Heart left ventricle (tissue), 16 donors: ENCODE results near the gene SUN1. TPM values are rescaled to one million over a fixed set of nuclear protein-coding genes. Genes with fewer than 3 reads are reported as not detected.
"Not testable (repeated sequence)": the region's sequence is repeated elsewhere in the genome, so short reads cannot be mapped to it uniquely, and the experiment has no call there.

ENCODE experiments used
- ATAC-seq, 4 donors: fragments of 200-7000 bp; cut with Tn5 transposase; one replicate each; pipeline ENCODE4 v1.9.1; 2020 to 2022; ENCODE audit warnings: moderate library complexity in 4 of 4, mild to moderate bottlenecking in 3 of 4, moderate number of reproducible peaks in 1 of 4
- DNase-seq, 5 donors: peaks; one replicate each; pipeline ENCODE4 v3.0.0-alpha.2; 2020
- H3K27ac ChIP-seq, 12 donors: fragments of 200-600 bp; sonication (generic) in 4 of 12; one replicate each; pipeline versions ENCODE4 v1.5.0 to v1.8.0; 2016 to 2022; ENCODE audit warnings: mild to moderate bottlenecking in 2 of 12
- H3K27me3 ChIP-seq, 9 donors: fragments of 200-600 bp; sonication (generic) in 2 of 9; one replicate each; pipeline versions ENCODE4 v1.5.1 to v1.8.0; 2016 to 2022; ENCODE audit warnings: mild to moderate bottlenecking in 3 of 9
- H3K36me3 ChIP-seq, 9 donors: fragments of 200-600 bp; sonication (generic) in 2 of 9; one replicate each; pipeline versions ENCODE4 v1.5.0 to v1.8.0; 2018 to 2022; ENCODE audit warnings: mild to moderate bottlenecking in 2 of 9
- H3K4me1 ChIP-seq, 12 donors: fragments of 200-600 bp; sonication (generic) in 4 of 12; one replicate each; pipeline versions ENCODE4 v1.5.0 to v1.8.0; 2016 to 2022; ENCODE audit warnings: mild to moderate bottlenecking in 3 of 12
- H3K4me3 ChIP-seq, 12 donors: fragments of 200-600 bp; sonication (generic) in 4 of 12; one replicate each; pipeline versions ENCODE4 v1.5.0 to v1.8.0; 2017 to 2022; ENCODE audit warnings: mild to moderate bottlenecking in 9 of 12, moderate library complexity in 4 of 12
- H3K9me3 ChIP-seq, 12 donors: fragments of 200-600 bp; sonication (generic) in 4 of 12; one replicate each; pipeline versions ENCODE4 v1.5.0 to v1.8.0; 2016 to 2022; ENCODE audit warnings: mild to moderate bottlenecking in 1 of 12
- POLR2A ChIP-seq, 2 donors: fragments of 450-650 bp; IDR thresholded peaks; one replicate each; pipeline ENCODE4 v1.6.1; 2017; ENCODE audit warnings: antibody characterized with exemption in 2 of 2, mild to moderate bottlenecking in 2 of 2, moderate library complexity in 2 of 2
- WGBS, 4 donors: extraction: QIAGEN DNeasy Blood & Tissue Kit in 2 of 4; methylation state at CpG; one replicate each; pipeline versions ENCODE4 v1.1.5 to v1.1.7; 2013 to 2018; 5-methylcytosine and 5-hydroxymethylcytosine counted together
- intact Hi-C, 10 donors: fragments of 100-400 bp; cut with DNase I; formaldehyde crosslinking; loops; one replicate each; pipeline versions ENCODE4 v1.11.1 to v1.14.2; 2022
- polyA plus RNA-seq, 2 donors: library from polyadenylated mRNA; stranded (reverse); fragments of 200-250 nt; gene quantifications; one replicate each; pipeline ENCODE4 v1.2.3, GENCODE V29; 2013
- total RNA-seq, 9 donors: library from RNA; depleted of rRNA in 2 of 9; stranded (reverse); fragments of >200 nt in 2 of 9; fragmentation: NEBNext Ultra II Directional in 3 of 9; extraction: Animal tissue kit (Norgen Biotek cat#: 25700) in 3 of 9; gene quantifications; one replicate each; pipeline versions ENCODE4 v1.1.0 to v1.2.4, GENCODE V29; 2016 to 2023
- TF ChIP-seq, protein P1 (sequence below), 12 donors: fragments of 200-600 bp; sonication (generic) in 4 of 12; IDR thresholded peaks; one replicate each; pipeline versions ENCODE4 v1.5.0 to v1.8.0; 2018 to 2022; ENCODE audit warnings: antibody characterized with exemption in 12 of 12, mild to moderate bottlenecking in 5 of 12
- donor health status: ischemic (EF 13 %, LVEDD 7.1; RV severe dilation, severe dysfunction).
- donor health status: healthy with polysubstance abuse.
- donor health status: DM: no; HTN: yes; CAD: no.
- donor health status: DM: no; HTN: no; CAD: no.
- donor health status: ischemic (EF 25% LVEDD 6.9; RV normal size, moderate dysfunction).
- donor health status: ischemic (EF 25% LVEDD 5.7; RV mildly dilated, moderate dysfunction).
- donor health status: healthy.
- donor health status: DM: yes; HTN: yes; CAD: no.
- donor health status: ischemic (EF 35%, LVEDD 5.7; RV mildly dilated, moderate dysfunction).
- donor health status: nonischemic (EF 11% LVEDD 7.7; RV severe dilation, severe dysfunction).
- donor health status: DM: yes; HTN: yes; CAD: no.
- donor health status: PGD.
- donor health status: ischemic (EF 29% LVEDD 5.4; RV normal size, mild dysfunction).
- donor health status: nonischemic (EF 23%, LVEDD 6.1; RV moderate dilation, normal function).

SUN1 gene
- total and polyA plus RNA-seq, 11 donors = 111 to 203 (median 151) TPM

- WGBS, 4 donors = 38 to 67% (median 63%) methylated on average over 14 to 40 of the region's 40 CpGs
These were observed 91.1 kb downstream of the SUN1 start for GRCh38 chr7:923108-924041.

GRCh38 chr7:924042-924441 is 91.8 kb downstream of the SUN1 start:
- H3K4me1 ChIP-seq = peaks cover 0 to 58% (median 10%) of the 10 kb centered on the region in 12 donors
- H3K4me3 ChIP-seq = peak overlapping the region in 1 of 12 donors; percentile 46
- ATAC-seq, H3K27ac ChIP-seq, H3K36me3 ChIP-seq, H3K27me3 ChIP-seq, intact Hi-C loops, H3K9me3 ChIP-seq: not testable (repeated sequence)
- 78 to 100% (median 83%) methylated on average over 5 to 22 of the region's 25 CpGs for WGBS, 4 donors
- DNase-seq = peak in 4 of 5 donors; percentile 11 to 52 (median 23)

More at GRCh38 chr7:923108-924041, 91.1 kb downstream of the SUN1 start:
- Histone ChIP-seq H3K4me3 (peak overlapping the region in 5 of 12 donors; percentile 1 to 46 (median 19)), H3K27ac (peak overlapping the region in 3 of 12 donors; percentile 32 to 89 (median 46)), H3K36me3 (no peaks in the 10 kb centered on the region), H3K9me3 (no peaks in the 10 kb centered on the region), H3K27me3 (peaks cover 0 to 5% (median 0%) of the 10 kb centered on the region in 9 donors), H3K4me1 (peaks cover 0 to 51% (median 10%) of the 10 kb centered on the region in 12 donors)
- DNase-seq = peak; percentile 53 to 89 (median 74)
- TF ChIP-seq, protein P1, sequence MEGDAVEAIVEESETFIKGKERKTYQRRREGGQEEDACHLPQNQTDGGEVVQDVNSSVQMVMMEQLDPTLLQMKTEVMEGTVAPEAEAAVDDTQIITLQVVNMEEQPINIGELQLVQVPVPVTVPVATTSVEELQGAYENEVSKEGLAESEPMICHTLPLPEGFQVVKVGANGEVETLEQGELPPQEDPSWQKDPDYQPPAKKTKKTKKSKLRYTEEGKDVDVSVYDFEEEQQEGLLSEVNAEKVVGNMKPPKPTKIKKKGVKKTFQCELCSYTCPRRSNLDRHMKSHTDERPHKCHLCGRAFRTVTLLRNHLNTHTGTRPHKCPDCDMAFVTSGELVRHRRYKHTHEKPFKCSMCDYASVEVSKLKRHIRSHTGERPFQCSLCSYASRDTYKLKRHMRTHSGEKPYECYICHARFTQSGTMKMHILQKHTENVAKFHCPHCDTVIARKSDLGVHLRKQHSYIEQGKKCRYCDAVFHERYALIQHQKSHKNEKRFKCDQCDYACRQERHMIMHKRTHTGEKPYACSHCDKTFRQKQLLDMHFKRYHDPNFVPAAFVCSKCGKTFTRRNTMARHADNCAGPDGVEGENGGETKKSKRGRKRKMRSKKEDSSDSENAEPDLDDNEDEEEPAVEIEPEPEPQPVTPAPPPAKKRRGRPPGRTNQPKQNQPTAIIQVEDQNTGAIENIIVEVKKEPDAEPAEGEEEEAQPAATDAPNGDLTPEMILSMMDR (IDR thresholded peaks at IDR 0.05) = no peak
- TF ChIP-seq POLR2A (IDR thresholded peaks at IDR 0.05) = no peak
- ATAC-seq = peak; percentile 24 to 81 (median 58)
- intact Hi-C loops = no loop called here

Other genes with a start within 250 kb of the SUN1 start
- 10 to 100 TPM; 13.9 to 45.8 (median 23.7) TPM for gene DNAAF5, start 105.8 kb upstream of the SUN1 start, total RNA-seq
- gene DNAAF5, start 105.8 kb upstream of the SUN1 start, polyA plus RNA-seq = 10 to 100 TPM in 1 of 2 donors, 1 to 10 TPM in 1; 7.2 to 15.3 TPM
- gene PRKAR1B, start 105.2 kb upstream of the SUN1 start, total RNA-seq = 10 to 100 TPM; 11.4 to 22.2 (median 18.4) TPM
- 10 to 100 TPM in 1 of 2 donors, 1 to 10 TPM in 1; 4.1 to 15.3 TPM for gene PRKAR1B, start 105.2 kb upstream of the SUN1 start, polyA plus RNA-seq
- gene GET4, start 44.1 kb downstream of the SUN1 start, total RNA-seq = 10 to 100 TPM; 14.6 to 27.3 (median 18.6) TPM
- gene GET4, start 44.1 kb downstream of the SUN1 start, polyA plus RNA-seq = 10 to 100 TPM; 19.7 to 34.1 TPM
- gene ADAP1, start 122.2 kb downstream of the SUN1 start, total RNA-seq = 10 to 100 TPM in 6 of 9 donors, 1 to 10 TPM in 3; 7.0 to 16.5 (median 12.0) TPM
- 10 to 100 TPM in 1 of 2 donors, 1 to 10 TPM in 1; 3.1 to 14.0 TPM for gene ADAP1, start 122.2 kb downstream of the SUN1 start, polyA plus RNA-seq
- gene COX19, start 143.1 kb downstream of the SUN1 start, total RNA-seq = 1 to 10 TPM; 3.1 to 7.8 (median 6.5) TPM
- 1 to 10 TPM; 5.7 to 6.6 TPM for gene COX19, start 143.1 kb downstream of the SUN1 start, polyA plus RNA-seq
- gene CYP2W1, start 150.7 kb downstream of the SUN1 start, total RNA-seq = not detected
- gene CYP2W1, start 150.7 kb downstream of the SUN1 start, polyA plus RNA-seq = not detected
- 10 to 100 TPM; 12.3 to 56.8 (median 25.2) TPM for gene GPR146, start 212.1 kb downstream of the SUN1 start, total RNA-seq
- gene GPR146, start 212.1 kb downstream of the SUN1 start, polyA plus RNA-seq = 10 to 100 TPM; 11.1 to 26.4 TPM